Midbrain (tissue), 1 donor: ENCODE results near the gene CBARP.

Experiments
- DNase-seq: peaks from one replicate; lab custom pipeline; 2025; lab: John Stamatoyannopoulos, UW

Gene CBARP

GRCh38 chr19:1264801-1265614 lies 27.2 kb upstream of the CBARP start:
- no peak for DNase-seq

GRCh38 chr19:1263188-1263587 lies 25.4 kb upstream of the CBARP start:
- no peak for DNase-seq

- DNase-seq, result no peak
Measured at GRCh38 chr19:1262623-1263123, 24.9 kb upstream of the CBARP start.

GRCh38 chr19:1261798-1262622 lies 24.2 kb upstream of the CBARP start:
- DNase-seq, result peak; percentile 44

- DNase-seq, result no peak
Measured at GRCh38 chr19:1261538-1261797, 23.7 kb upstream of the CBARP start.

GRCh38 chr19:1260749-1261537 lies 23.1 kb upstream of the CBARP start:
- DNase-seq, result peak; percentile 94

- no peak for DNase-seq
Measured at GRCh38 chr19:1259876-1260748, 22.3 kb upstream of the CBARP start.

- DNase-seq, result peak; percentile 8
Measured at GRCh38 chr19:1259206-1259875, 21.5 kb upstream of the CBARP start.

- no peak for DNase-seq
Measured at GRCh38 chr19:1258707-1259205, 21.0 kb upstream of the CBARP start.

- DNase-seq, result no peak
Measured at GRCh38 chr19:1258163-1258492, 20.3 kb upstream of the CBARP start.

- no peak for DNase-seq
Measured at GRCh38 chr19:1257475-1258162, 19.8 kb upstream of the CBARP start.

- no peak for DNase-seq
Measured at GRCh38 chr19:1256646-1257474, 19.1 kb upstream of the CBARP start.

GRCh38 chr19:1255186-1256161 lies 17.7 kb upstream of the CBARP start:
- DNase-seq, result peak; percentile 83

GRCh38 chr19:1254530-1255185 lies 16.9 kb upstream of the CBARP start:
- no peak for DNase-seq

- peak; percentile 34 for DNase-seq
Measured at GRCh38 chr19:1254081-1254527, 16.3 kb upstream of the CBARP start.

- no peak for DNase-seq
Measured at GRCh38 chr19:1253514-1254080, 15.8 kb upstream of the CBARP start.
